GM18517 (cell line): Measurements from ENCODE around the gene HOMER3.
"Not testable (repeated sequence)": the region's sequence is repeated elsewhere in the genome, so short reads cannot be mapped to it uniquely, and the experiment has no call there.

ENCODE experiments used
- ATAC-seq: cut with Tn5 transposase; IDR thresholded peaks from one replicate; pipeline ENCODE4 v1.9.1; 2021; ENCODE audit warnings: mild to moderate bottlenecking, moderate library complexity; ENCODE audit not compliant: unreplicated experiment

HOMER3 gene

DNA sequence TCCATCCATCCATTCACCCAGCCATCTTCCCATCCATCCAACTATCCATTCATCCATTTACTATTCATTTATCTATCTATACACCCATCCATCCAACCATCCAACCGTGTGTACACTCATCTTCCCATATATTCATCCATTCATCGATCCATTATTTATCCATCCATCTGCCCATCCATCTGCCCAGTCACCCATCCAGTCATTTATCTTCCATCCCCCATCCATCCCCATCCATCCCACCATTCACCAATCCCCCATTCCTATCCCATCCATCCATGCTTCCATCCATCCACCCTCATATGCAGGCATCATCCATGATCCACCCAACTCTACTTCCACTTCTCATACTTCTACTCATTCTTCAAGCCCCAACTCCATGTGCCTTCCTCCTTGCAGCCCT lies 14.0 kb upstream of the HOMER3 start:
- no peak for ATAC-seq

DNA sequence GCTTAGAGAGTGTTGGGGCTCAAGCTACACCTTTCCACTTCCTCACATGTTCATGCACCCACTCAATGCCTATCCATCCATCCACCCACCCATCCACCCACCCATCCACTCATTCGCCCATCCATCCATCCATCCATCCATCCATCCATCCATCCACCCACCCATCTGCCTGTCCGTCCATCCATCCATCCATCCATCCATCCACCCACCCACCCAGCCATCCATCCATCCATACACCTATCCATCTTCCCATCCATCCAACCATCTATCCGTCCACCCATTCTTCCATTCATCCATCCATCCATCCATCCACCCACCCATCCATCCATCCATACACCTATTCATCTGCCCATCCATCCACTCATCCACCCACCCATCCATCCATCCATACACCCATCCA lies 13.1 kb upstream of the HOMER3 start:
- no peak for ATAC-seq

GRCh38 chr19:18952364-18953003 lies 11.5 kb upstream of the HOMER3 start:
- ATAC-seq = not testable (repeated sequence)

GRCh38 chr19:18951721-18952281 lies 10.8 kb upstream of the HOMER3 start:
- ATAC-seq = no peak

- ATAC-seq = no peak
Measured at GRCh38 chr19:18949858-18950257, 8.8 kb upstream of the HOMER3 start.

GRCh38 chr19:18948976-18949356 lies 7.9 kb upstream of the HOMER3 start:
- ATAC-seq = no peak

DNA sequence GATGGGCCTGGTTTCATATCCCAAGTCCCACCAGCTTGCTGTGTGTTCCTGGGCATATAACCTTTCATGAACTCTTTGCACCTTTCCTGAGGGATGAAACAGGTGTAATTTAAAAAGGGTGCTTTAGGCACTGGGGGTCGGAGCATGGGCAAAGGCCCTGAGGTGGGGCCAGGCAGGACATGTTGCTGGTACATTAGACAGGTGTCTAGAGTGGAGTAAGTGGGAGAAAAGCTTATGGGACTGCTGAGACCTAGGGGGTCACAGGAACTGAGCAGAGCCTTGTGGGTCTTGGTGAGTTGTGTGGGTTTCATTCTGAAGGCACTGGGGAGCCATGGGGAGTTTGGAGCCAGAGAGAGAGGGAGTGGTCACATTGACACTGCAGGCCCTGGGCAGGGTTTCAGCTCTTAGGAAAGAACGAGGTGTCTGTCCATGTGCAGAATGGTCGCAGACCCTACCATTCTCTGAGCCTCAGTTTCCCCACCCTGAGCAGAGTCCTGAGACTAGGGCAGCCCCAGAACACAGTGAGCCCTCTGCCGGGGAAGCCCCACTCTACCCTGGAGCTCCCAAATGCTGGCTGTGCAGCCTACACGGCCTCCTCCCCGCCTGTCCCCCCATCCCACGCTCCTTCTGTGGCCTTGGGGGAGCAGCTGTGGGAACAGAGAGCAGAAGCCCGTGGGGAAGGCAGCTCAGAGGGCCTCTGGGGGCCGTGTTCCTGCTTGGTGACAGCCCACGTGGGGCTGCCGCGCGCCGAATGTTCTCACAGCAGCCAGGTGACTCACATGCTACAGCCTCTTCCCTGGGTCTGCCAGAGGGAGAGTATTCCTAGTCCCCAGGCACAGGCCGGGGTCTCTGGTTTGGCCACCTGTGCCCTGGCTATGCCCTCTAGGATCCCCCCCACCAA lies 7.3 kb upstream of the HOMER3 start:
- ATAC-seq = no peak

DNA sequence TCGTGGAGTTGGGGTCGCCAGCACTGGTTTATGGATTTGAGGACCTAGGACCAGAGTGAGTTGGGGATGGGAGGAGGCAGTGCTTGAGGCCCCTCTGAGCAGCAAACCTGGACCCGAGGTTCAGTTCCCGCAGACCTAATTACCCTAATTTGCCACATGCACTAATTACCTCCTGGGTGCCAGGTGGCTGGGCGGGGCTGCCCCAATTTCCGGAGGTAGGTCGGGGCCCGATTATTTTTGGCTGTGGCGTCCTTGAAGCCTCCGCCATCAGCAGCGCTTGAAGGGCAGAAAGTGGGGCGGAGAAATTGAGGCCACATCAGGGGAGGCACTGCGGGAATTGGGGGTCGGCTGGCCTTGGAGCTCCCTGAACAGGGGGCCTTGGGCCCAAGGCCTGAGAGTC lies 5.9 kb upstream of the HOMER3 start:
- ATAC-seq = no peak

DNA sequence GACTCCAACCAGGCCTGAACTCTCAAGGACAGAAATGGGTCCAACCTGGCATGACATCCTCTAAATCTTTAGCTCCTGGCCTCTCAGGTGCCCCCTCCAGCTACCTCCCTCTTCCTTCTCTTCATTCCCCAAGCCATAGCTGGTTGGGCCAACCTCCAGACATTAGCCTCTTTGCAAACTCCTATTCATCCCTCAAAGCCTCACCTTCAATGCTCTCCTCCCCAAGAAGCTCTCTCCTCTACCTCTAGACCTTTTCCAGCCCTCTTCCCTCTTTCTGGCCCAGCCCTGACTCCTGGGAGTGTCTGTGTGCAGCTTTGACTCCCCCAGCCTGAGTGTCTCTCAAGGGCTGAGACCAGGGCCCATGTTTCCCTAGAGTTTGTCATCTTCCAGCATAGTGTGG lies 5.3 kb upstream of the HOMER3 start:
- no peak for ATAC-seq

GRCh38 chr19:18945297-18945696 lies 4.3 kb upstream of the HOMER3 start:
- ATAC-seq = no peak

- no peak for ATAC-seq
Measured at GRCh38 chr19:18943465-18943864, 2.4 kb upstream of the HOMER3 start.

- no peak for ATAC-seq
Measured at GRCh38 chr19:18942692-18943091, 1.7 kb upstream of the HOMER3 start.

- no peak for ATAC-seq
Measured at GRCh38 chr19:18941628-18942354, 774 bp upstream of the HOMER3 start.

DNA sequence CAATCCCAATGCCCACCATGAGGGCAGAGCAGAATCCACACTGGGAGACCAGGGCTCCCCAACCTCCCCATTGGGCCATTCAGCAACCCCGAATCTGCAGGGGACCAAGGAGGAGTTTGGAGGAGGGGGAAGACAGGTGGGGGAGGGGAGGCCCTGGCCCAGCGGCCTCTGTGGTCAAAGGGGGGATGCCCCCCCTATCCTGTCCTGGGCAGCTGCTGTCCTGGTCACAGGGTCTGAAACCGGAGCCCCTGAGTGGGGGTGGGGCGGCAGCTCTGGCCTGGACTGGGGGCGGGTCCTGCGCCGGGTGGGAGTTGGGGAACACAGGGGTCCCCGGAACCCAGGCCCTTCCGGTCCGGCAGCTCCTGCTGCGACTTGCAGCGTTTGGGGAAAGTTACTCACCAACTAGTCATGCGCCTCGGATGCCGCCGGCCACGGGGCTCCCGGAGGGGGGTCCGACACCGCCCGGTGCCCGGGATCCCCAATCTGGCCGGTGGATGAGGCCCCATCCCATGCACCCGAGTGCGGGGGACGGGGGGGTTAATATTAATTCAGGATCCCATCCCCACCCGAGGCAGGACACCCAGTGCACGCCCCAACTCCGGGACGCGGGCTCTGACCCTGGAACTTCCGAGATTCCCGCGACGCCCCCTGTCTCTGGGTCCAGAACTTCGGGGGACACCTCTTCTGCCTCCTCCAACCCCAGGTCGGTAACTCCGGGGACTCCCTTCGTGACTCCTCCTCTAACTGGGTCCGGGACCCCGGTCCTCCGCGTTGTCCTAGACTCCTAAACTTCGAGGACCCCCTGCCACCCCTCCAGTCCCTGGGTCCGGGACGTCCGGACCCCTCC lies 872 bp downstream of the HOMER3 start:
- no peak for ATAC-seq

GRCh38 chr19:18939163-18939562 lies 1.9 kb downstream of the HOMER3 start:
- ATAC-seq = no peak

GRCh38 chr19:18933297-18933696 lies 7.7 kb downstream of the HOMER3 start:
- ATAC-seq = no peak

- no peak for ATAC-seq
Measured at GRCh38 chr19:18932216-18932841, 8.7 kb downstream of the HOMER3 start.

GRCh38 chr19:18931316-18932162 lies 9.5 kb downstream of the HOMER3 start:
- ATAC-seq = no peak

DNA sequence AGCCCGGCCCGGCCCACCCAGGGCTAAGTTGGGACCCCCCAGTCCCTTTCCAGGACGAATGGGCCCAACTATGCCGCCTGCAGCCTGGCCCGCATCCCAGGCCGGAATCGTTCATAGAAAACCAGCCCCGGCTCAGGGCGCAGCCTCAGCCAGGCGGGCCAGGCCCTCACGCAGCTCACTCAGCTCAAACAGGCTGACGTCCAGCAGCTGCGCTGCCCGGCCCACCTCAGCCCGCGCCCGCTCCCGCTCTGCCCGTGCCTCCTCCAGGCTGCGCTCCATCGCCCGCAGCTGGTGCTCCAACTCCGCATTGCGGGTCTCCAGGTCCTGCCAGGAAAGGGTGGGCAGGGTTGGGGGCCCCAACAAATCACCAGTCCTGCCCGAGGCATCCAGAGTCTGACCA lies 11.7 kb downstream of the HOMER3 start:
- no peak for ATAC-seq
